GM19372 (cell line): ENCODE measurements around the gene CMSS1.

Experiments used
- ATAC-seq: cut with Tn5 transposase; IDR thresholded peaks from one replicate; pipeline ENCODE4 v1.9.1; 2021; ENCODE audit warnings: mild to moderate bottlenecking, low read depth, moderate library complexity; ENCODE audit not compliant: unreplicated experiment

CMSS1 gene

DNA sequence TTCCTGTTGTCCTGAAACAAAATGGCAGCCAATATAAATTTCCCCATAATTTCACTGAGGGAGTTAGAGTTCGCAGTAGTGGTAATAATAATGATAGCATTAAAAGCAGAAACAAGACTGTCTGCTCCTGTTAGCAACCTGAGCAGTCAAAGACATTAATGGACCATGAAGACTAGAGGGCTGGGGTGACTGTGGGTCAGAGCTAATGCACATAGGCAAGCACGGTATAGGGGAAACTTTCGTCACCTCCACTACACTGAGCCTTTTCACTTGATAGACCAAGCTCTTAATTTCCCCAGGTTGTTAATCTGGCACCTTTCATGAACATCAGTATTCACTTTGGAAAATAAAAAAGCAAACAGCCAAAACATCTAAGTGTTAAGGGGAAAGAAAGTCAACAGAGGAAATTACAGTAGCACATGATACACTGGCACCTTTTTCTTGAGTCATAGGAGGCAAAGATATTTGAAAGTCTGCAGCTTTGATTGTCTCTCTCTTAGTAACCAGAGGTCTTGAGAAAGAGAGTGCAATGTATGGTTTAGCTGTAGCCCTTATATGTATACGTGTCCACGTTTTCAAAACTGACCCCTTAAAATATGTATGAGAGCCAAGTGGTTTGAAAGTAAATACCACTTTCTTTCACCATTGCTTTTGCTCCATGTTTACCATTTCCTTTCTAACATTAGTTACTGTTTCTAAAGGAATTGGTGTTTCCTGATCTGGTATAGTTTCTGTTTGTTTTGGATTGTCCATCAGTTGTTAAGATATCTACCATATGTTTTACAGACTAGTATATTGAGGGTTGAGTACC, 191.8 kb downstream of the CMSS1 start:
- ATAC-seq: no peak

DNA sequence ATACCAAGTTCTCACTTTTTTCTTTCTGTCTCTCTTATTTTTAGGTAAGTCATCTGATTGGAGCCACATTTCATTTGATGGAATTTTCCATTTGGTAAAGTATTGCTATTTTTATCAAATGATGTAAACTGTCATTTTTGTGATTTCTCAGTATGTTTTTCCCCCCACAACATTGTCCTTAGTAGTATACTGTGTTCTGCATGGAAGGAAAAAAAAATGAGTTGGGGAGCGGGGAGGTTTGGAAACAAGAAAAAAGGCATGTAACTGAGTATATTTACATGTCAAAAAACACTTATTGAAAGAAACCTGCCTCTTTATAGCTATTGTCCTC, 192.4 kb downstream of the CMSS1 start:
- no peak for ATAC-seq

GRCh38 chr3:100018806-100019205, 201.1 kb downstream of the CMSS1 start:
- no peak for ATAC-seq

- ATAC-seq: no peak
Observed at GRCh38 chr3:100019719-100020118, 202.1 kb downstream of the CMSS1 start.

GRCh38 chr3:100020876-100021644, 203.4 kb downstream of the CMSS1 start:
- no peak for ATAC-seq

- no peak for ATAC-seq
Observed at GRCh38 chr3:100022506-100022905, 204.8 kb downstream of the CMSS1 start.

DNA sequence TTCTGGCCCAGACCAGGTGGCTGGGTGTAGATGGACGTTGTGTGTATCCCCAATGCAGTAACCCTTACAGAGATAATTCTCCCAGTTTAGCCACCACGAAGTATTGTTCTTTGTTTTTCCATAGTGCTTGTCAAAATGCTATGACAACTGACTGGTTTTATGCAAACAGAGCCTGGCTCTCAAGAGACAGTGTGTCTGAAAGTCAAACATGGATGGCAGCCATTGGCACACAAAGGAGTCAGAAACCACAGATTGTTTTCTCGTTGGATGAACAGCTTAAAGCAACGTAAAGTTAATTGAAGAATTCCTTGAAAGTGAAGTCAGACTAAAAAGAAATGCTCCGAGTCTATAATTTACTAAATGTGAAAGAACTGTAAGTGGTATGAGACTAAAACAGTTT, 205.5 kb downstream of the CMSS1 start:
- ATAC-seq: no peak

- no peak for ATAC-seq
Observed at GRCh38 chr3:100023595-100023994, 205.9 kb downstream of the CMSS1 start.

DNA sequence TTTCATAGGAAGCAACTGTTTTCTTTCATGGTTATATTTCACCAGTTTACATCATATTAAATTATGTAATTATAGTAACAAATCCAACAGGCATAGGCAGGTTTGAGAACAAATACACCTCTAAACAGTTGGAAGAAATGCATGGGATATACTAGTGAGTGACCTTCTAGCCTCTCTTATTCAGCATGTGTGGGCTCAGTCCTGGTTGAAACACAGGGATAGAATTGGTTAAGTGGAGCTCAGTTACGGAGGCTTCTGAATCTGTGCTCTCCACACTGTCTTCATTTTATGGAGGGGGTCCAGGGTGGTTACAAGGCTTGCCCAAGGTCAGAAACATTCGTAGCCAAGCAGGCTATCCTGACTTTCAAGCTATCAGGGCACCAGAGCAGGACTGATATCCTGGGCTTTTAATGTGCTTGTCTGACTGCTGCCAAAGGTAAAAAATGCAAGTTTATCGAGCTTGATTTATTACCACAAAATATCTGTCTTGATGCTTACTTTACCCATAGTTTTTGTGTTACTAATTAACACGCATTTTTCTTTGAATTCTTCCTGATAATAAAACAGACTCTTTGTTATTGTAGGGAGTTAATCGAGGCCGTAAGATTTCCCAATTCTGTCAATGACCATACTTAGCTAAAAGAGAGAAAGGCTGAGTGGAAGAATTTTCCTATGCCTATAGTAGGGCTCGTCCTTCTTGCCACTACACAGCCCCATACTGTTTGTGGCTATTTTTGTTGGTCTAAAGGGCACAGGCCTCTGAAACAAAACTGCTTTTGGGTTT, 207.1 kb downstream of the CMSS1 start:
- no peak for ATAC-seq

DNA sequence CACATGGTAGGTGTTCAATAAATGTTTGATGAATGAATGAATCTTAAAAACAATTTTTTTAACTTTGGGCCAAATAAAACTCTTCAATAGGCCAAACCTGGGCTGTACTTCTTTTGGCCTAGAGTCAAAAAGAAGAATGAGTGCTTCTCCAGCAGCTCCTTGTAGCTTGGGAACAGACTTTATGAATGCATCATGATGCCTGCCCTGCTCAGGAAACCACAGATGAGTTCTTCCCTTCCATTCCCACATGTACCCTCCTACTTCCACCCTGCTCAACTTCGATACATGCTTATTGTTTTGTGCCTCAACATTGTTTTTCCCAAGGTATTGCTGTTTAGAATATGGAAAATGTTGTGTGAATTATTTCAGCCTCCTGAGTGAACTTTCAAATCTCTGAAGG, 209.7 kb downstream of the CMSS1 start:
- no peak for ATAC-seq

- ATAC-seq: no peak
Observed at GRCh38 chr3:100029052-100029451, 211.4 kb downstream of the CMSS1 start.

DNA sequence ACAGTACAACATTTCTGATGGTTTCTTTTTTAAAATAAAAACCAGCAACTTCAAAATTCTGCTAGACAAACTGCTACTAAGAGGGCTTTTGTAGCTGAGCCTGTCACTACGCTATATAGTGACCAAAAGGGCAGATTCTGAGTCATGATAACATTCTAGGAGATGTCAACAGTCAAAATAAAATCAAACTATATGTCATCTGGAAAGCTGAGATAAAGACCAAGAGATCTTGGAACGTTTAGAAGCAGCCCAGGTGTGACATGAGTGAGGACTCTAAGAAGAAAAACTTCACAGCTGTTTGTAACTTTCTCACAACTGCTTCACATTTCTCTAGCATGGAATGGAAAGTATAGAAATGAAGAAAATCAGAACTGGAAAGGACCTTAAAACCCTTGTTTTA, 212.0 kb downstream of the CMSS1 start:
- ATAC-seq: no peak

- ATAC-seq: no peak
Observed at GRCh38 chr3:100030346-100030745, 212.7 kb downstream of the CMSS1 start.

- no peak for ATAC-seq
Observed at GRCh38 chr3:100030914-100031425, 213.3 kb downstream of the CMSS1 start.

DNA sequence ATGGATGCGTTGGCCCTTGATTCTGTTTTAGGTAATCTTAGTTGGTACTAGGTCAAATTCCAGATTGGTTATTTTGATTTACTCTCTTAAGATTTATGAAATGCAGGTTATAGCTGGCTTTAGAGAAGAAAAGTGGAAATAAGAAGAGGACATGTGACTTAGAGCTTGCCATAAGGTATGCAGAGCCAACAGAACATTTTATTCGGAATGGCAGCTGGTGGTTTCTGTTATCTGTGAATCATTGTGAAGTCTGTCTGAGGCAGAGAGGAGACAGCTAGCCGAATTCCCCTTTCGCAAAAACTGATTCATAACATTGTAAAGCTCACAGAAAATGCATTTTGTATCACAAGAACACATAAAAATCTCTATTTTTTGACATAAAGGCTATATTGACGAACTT, 214.6 kb downstream of the CMSS1 start:
- no peak for ATAC-seq

DNA sequence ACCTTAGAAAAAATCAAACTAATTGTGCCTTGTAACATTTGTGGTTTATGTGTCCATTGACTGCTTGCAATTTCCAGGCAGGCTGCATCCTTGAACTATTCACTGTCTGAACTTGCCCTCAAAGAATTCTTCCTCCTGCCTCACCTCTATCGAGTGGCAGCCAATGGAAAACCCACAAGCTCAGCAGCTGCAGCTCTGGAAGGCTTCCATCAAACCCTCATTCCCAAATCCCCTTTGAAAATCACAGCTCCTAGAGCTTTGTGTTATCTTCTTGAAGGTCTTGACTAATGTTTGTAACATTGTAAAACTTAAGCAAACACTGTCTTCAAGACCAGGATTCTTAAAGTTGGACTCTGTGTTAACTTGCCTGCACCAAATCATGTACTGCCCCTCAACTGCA, 215.5 kb downstream of the CMSS1 start:
- ATAC-seq: no peak

GRCh38 chr3:100033903-100034471, 216.3 kb downstream of the CMSS1 start:
- no peak for ATAC-seq

DNA sequence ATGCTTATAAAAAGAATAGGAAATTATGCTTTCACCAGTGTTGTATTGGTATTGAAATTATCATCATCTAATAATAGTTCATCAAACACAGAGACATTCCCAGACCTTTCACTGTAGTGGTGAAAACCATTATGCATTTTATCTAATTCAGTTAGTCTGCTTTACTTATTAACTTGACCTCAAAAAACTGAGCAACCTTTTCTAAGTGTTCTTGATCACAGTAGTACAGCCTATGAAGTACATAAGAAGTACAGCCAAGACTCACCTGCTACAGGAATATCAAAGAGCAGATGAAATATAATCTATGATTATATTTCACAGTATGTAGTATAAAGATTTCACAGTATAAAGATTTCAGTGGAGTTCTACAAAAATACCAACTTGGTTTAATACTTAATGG, 221.4 kb downstream of the CMSS1 start:
- ATAC-seq: no peak

GRCh38 chr3:100040451-100041225, 223.0 kb downstream of the CMSS1 start:
- no peak for ATAC-seq

DNA sequence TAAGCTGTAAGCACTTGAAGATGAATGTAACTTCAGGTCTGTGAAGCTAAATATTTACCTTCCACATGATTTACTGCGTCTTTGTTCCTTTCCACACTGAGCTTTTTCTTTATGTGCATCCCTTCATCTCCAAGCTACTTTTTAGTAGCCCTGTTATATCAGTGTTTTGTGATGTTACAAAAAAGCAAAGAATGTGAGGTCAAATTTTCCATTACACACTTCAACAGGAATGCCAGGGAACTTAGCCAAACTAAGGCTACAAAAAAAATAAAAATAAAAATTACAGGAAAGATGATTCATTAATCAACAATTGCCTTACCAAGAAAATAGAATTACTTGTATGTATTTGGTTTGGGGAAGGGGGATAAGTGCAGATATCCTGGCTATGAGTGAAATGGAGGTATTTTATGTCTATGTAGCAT, 223.7 kb downstream of the CMSS1 start:
- no peak for ATAC-seq
